NCI-H2196 treated with DMSO at 0.1 percent for 48 hours (cell line): Measurements from ENCODE around the gene MAGEB18.

Experiments
- DNase-seq: peaks from one replicate; lab custom pipeline; 2025; ENCODE audit not compliant: unreplicated experiment; lab: John Stamatoyannopoulos, UW

The MAGEB18 gene

DNA sequence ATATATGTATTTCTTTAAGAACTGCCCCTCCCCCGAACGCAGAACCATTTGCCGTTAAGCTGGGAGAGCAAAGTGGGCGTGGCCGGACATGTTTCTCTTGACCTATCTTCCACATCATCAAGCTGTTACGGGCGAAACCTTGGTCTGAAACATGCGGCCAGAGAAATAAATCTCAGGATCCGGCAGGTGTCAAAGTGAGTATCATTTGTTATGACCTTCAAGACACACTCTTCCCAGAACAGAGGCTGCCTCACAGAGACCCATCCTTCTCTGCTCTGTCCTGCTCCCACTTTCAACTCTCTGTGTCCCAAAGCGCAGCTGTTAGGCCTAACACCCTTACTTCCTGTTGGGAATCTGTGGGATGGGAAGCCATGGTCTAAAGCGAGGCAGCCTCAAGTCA, at the start of gene MAGEB18:
MAGEB18 (plus strand) TSS at position 70 of the 400 bp plus-strand sequence. CDS start 643 bp downstream, outside the sequence.
- DNase-seq, result no peak

DNA sequence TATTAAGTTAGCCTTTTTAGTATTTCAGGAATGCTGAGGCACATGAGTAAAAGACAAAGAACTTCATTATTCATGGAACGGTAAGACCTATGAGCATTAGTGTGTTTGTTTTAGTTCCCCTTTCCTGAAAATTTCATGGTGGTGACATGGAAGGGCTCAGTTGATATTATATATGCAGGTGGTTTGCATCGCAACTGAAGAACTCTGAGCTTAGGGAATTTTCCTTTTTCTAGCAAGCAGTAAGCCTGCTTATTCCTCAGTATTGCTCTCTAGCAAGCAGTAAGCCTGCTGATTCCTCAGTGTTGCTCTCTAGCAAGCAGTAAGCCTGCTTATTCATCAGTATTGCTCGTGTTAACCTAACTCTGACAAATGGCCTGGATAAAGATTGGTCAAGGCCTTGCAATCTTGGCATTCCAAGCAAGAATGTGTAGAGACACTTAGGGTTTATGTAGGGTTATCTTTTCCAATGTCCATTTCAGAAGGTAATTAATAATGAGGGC, 37.7 kb upstream of the MAGEB18 start:
- DNase-seq, result no peak

DNA sequence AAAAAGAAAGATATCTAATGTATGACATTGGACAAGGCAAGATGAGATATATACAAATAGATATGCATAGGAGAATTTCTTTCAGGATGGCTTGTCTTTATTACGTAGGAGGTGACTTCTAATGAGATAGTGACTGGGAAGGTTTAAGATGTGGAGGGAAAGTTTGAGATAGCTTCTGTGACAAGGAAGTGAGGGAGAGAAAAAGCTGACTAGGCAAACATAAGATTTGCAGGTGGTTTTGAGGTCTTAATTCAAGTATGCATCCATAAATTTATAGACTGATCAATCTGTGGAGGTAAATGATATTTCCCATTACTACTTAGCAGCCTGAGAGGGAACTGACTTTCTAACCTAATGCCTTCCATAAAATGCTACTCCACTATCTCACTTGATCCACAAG, 29.0 kb upstream of the MAGEB18 start:
- DNase-seq, result no peak

DNA sequence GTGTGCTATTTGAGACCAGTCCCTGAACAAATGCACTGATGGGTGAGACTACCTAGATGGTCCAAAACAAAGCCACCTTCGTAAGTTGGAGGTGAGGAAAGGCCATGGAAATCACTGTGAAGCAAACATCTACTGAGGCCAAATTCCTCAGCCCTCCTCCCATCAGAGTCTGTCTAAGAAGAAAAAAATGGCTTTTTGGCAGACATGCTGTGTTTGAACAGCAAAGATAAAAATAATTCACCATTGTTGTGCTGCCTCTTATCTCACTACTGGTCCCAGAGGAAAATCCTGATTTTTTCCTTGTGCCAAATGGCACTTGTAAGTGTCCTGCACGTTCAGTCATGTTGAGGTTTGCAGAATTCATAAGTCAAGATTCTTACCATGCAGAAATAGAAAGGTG, 7.9 kb downstream of the MAGEB18 start:
- DNase-seq, result no peak

DNA sequence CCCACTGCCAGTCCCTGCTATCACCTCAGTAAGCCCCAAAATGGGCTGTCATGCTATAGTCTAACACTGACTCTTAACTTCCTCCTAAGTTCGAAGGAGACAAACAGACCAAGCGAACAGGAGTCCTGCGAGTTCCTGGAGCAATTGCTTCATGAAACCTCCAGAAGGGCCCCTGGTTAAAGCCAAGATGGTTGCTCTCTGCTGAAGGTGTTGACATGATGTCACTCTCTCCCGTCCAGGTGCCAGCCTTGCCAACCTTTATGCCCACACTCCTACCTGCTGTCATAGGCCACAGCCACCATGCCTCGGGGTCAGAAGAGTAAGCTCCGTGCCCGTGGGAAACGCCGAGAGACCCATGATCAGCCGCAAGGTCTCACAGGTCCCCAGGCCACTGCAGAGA, 22.2 kb downstream of the MAGEB18 start, which contains the start of gene MAGEB6B:
MAGEB6B (plus strand) TSS at position 301 of the 400 bp plus-strand sequence; CDS start at position 301, 0 bp downstream.
- DNase-seq, result no peak
